Inflammatory macrophage treated with lipopolysaccharide for 1 hour (primary cell): Measurements from ENCODE around the gene LRCH1.

Experiments
- DNase-seq, 2 donors: peaks; one replicate each; pipeline ENCODE4 v3.0.0-alpha.2; 2020 to 2022

LRCH1 gene

GRCh38 chr13:46536341-46536740 lies 16.6 kb upstream of the LRCH1 start:
- no peak for DNase-seq

GRCh38 chr13:46539231-46539630 lies 13.7 kb upstream of the LRCH1 start:
- DNase-seq = no peak

- DNase-seq = no peak
These were observed 11.8 kb upstream of the LRCH1 start for GRCh38 chr13:46541210-46541609.

- DNase-seq = no peak
These were observed 10.1 kb upstream of the LRCH1 start for GRCh38 chr13:46542833-46543232.

- peak; percentile 54 to 84 for DNase-seq
These were observed 9.7 kb upstream of the LRCH1 start for GRCh38 chr13:46543287-46543686.

- no peak for DNase-seq
These were observed 8.8 kb upstream of the LRCH1 start for GRCh38 chr13:46544208-46544607.

GRCh38 chr13:46544811-46545210 lies 8.2 kb upstream of the LRCH1 start:
- DNase-seq = no peak

GRCh38 chr13:46546084-46546768 lies 6.7 kb upstream of the LRCH1 start:
- DNase-seq = no peak

- DNase-seq = no peak
These were observed 2.1 kb upstream of the LRCH1 start for GRCh38 chr13:46550822-46551221.

- DNase-seq = peak; percentile 65 to 87
These were observed 1.3 kb upstream of the LRCH1 start for GRCh38 chr13:46551410-46552302.

GRCh38 chr13:46552303-46552682 lies 677 bp upstream of the LRCH1 start:
- DNase-seq = no peak

GRCh38 chr13:46553521-46553885 lies 533 bp downstream of the LRCH1 start:
- DNase-seq = no peak

- DNase-seq = peak; percentile 81 to 85
These were observed 1.2 kb downstream of the LRCH1 start for GRCh38 chr13:46553886-46554858.

GRCh38 chr13:46554951-46555350 lies 2.0 kb downstream of the LRCH1 start:
- DNase-seq = peak; percentile 62 to 71

- no peak for DNase-seq
These were observed 2.9 kb downstream of the LRCH1 start for GRCh38 chr13:46555722-46556417.

- DNase-seq = no peak
These were observed 3.4 kb downstream of the LRCH1 start for GRCh38 chr13:46556418-46556779.

GRCh38 chr13:46559272-46559805 lies 6.4 kb downstream of the LRCH1 start:
- no peak for DNase-seq

- DNase-seq = no peak
These were observed 7.8 kb downstream of the LRCH1 start for GRCh38 chr13:46560778-46561177.

GRCh38 chr13:46561286-46561685 lies 8.3 kb downstream of the LRCH1 start:
- DNase-seq = no peak

- DNase-seq = no peak
These were observed 8.7 kb downstream of the LRCH1 start for GRCh38 chr13:46561691-46562090.

GRCh38 chr13:46562152-46562551 lies 9.2 kb downstream of the LRCH1 start:
- DNase-seq = no peak

- no peak for DNase-seq
These were observed 9.6 kb downstream of the LRCH1 start for GRCh38 chr13:46562581-46562980.
